ENCODE measurements around the gene HOXD11. TPM values are rescaled to one million over a fixed set of nuclear protein-coding genes. Genes with fewer than 3 reads are reported as not detected.

The HOXD11 gene
- total and polyA plus RNA-seq, 9 of the 15 experiments (the other 6 are each of a cell fraction or from before 2014, with no cell fraction given): not detected

DNA sequence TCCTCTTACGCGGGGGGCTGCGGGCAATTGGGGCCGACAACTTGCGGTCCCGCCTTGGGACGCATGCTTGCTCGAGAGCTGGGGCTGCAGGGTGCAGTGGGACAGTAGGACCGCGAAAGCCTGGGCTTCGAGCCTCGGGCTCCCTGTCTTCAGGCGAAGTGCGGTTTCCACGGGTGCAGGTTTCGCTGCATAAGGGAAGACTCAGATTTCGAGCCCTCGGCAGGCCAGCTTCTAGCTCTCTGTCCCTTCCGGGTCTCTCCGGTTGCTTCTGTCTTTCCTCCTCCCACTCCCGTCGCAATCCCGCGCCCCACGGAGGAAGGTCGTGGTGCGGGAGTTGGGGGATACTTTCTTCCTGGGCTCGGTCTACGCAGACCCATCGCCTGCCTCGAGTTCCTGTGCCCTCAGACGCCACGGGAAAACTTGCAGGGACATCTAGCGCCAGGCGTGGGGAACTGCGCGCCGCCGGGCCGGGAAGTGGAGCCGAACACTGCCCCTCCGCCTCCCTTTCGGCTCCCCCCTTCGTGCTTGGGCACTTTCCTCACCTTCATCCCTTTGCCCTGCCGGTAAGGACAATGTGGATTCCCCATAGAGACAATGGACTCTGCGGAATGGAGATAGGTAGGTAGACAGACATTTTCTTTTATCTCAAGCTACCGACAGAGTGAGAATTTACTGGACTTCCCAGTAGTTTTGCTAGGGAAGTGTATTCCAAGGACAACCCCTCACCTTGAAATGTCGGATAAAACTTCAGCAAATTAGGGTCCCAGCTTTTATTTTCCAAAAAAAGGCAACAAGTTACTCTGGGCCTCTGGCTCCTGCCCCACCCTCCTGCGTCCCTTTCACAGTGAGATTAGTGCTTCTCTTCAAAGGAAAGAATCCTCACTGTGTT lies 18.8 kb upstream of the HOXD11 start (continued):
- TF ChIP-seq, protein P1, sequence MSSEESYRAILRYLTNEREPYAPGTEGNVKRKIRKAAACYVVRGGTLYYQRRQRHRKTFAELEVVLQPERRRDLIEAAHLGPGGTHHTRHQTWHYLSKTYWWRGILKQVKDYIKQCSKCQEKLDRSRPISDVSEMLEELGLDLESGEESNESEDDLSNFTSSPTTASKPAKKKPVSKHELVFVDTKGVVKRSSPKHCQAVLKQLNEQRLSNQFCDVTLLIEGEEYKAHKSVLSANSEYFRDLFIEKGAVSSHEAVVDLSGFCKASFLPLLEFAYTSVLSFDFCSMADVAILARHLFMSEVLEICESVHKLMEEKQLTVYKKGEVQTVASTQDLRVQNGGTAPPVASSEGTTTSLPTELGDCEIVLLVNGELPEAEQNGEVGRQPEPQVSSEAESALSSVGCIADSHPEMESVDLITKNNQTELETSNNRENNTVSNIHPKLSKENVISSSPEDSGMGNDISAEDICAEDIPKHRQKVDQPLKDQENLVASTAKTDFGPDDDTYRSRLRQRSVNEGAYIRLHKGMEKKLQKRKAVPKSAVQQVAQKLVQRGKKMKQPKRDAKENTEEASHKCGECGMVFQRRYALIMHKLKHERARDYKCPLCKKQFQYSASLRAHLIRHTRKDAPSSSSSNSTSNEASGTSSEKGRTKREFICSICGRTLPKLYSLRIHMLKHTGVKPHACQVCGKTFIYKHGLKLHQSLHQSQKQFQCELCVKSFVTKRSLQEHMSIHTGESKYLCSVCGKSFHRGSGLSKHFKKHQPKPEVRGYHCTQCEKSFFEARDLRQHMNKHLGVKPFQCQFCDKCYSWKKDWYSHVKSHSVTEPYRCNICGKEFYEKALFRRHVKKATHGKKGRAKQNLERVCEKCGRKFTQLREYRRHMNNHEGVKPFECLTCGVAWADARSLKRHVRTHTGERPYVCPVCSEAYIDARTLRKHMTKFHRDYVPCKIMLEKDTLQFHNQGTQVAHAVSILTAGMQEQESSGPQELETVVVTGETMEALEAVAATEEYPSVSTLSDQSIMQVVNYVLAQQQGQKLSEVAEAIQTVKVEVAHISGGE (CRISPR knock-in tag; IDR thresholded peaks at IDR 0.05): no peak
- TF ChIP-seq, protein P2, sequence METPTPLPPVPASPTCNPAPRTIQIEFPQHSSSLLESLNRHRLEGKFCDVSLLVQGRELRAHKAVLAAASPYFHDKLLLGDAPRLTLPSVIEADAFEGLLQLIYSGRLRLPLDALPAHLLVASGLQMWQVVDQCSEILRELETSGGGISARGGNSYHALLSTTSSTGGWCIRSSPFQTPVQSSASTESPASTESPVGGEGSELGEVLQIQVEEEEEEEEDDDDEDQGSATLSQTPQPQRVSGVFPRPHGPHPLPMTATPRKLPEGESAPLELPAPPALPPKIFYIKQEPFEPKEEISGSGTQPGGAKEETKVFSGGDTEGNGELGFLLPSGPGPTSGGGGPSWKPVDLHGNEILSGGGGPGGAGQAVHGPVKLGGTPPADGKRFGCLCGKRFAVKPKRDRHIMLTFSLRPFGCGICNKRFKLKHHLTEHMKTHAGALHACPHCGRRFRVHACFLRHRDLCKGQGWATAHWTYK (CRISPR knock-in tag; IDR thresholded peaks at IDR 0.05): no peak
- no peak for TF ChIP-seq TCF7 (IDR thresholded peaks at IDR 0.05; ENCODE audit: borderline replicate concordance)
- no peak for TF ChIP-seq SRSF1 (IDR thresholded peaks at IDR 0.05; ENCODE audit: low read depth, low read length)
- TF ChIP-seq MEF2D (tag; conservative IDR thresholded peaks at IDR 0.05; ENCODE audit: low read depth): no peak
- TF ChIP-seq SIN3A (IDR thresholded peaks at IDR 0.05; ENCODE audit: borderline replicate concordance in 2 of 2, control insufficient read depth in 1 of 2, low read depth in 2 of 2, low read length in 2 of 2): no peak
- TF ChIP-seq HDAC8 (tag; IDR thresholded peaks at IDR 0.05): no peak
- TF ChIP-seq, protein P3, sequence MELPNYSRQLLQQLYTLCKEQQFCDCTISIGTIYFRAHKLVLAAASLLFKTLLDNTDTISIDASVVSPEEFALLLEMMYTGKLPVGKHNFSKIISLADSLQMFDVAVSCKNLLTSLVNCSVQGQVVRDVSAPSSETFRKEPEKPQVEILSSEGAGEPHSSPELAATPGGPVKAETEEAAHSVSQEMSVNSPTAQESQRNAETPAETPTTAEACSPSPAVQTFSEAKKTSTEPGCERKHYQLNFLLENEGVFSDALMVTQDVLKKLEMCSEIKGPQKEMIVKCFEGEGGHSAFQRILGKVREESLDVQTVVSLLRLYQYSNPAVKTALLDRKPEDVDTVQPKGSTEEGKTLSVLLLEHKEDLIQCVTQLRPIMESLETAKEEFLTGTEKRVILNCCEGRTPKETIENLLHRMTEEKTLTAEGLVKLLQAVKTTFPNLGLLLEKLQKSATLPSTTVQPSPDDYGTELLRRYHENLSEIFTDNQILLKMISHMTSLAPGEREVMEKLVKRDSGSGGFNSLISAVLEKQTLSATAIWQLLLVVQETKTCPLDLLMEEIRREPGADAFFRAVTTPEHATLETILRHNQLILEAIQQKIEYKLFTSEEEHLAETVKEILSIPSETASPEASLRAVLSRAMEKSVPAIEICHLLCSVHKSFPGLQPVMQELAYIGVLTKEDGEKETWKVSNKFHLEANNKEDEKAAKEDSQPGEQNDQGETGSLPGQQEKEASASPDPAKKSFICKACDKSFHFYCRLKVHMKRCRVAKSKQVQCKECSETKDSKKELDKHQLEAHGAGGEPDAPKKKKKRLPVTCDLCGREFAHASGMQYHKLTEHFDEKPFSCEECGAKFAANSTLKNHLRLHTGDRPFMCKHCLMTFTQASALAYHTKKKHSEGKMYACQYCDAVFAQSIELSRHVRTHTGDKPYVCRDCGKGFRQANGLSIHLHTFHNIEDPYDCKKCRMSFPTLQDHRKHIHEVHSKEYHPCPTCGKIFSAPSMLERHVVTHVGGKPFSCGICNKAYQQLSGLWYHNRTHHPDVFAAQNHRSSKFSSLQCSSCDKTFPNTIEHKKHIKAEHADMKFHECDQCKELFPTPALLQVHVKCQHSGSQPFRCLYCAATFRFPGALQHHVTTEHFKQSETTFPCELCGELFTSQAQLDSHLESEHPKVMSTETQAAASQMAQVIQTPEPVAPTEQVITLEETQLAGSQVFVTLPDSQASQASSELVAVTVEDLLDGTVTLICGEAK (IDR thresholded peaks at IDR 0.05): no peak
- TF ChIP-seq, protein P3 (CRISPR knock-in tag; IDR thresholded peaks at IDR 0.05): no peak

Data from K562 (cell line).